K562 (cell line): ENCODE measurements around the gene CLDND1. TPM values are rescaled to one million over a fixed set of nuclear protein-coding genes. Genes with fewer than 3 reads are reported as not detected.
A peak's percentile ranks its signal among the peaks of the same experiment; 100 is the strongest.

Source experiments
- ATF1 ChIP-seq, 2 experiments: fragments of 450-650 bp in 1 of 2; IDR thresholded peaks; 2 replicates each; pipeline ENCODE4 v1.6.1; 2016; ENCODE audit warnings: missing compliant biosample characterization in 1 of 2, missing genetic modification characterization in 1 of 2
- CBFA2T2 ChIP-seq: fragments of 450-650 bp; conservative IDR thresholded peaks from 2 replicates; pipeline ENCODE4 v1.6.1; 2017; ENCODE audit warnings: mild to moderate bottlenecking
- CHD4 ChIP-seq: fragments of 200-600 bp; sonication (generic); IDR thresholded peaks from 3 replicates; pipeline ENCODE4 v1.6.1; 2012; ENCODE audit warnings: low read depth, mild to moderate bottlenecking, mixed read lengths, low read length, inconsistent platforms; ENCODE audit not compliant: insufficient read depth, insufficient replicate concordance, poor library complexity, severe bottlenecking
- CREB1 ChIP-seq, 2 experiments: sonication (generic) in 1 of 2; formaldehyde crosslinking in 1 of 2; IDR thresholded peaks; 2 replicates each; pipeline versions ENCODE4 v1.6.1 to v1.8.0; 2012 to 2022; ENCODE audit warnings: inconsistent platforms in 1 of 2, mild to moderate bottlenecking in 1 of 2, missing genetic modification reagents in 1 of 2, moderate library complexity in 1 of 2
- CREM ChIP-seq: IDR thresholded peaks from 2 replicates; pipeline ENCODE4 v1.6.1; 2014; ENCODE audit warnings: antibody characterized with exemption, low read depth
- DPF2 ChIP-seq: fragments of 450-650 bp; IDR thresholded peaks from 2 replicates; pipeline ENCODE4 v1.6.1; 2016
- ESRRA ChIP-seq: fragments of 450-650 bp; IDR thresholded peaks from 2 replicates; pipeline ENCODE4 v1.6.1; 2014; ENCODE audit warnings: low read depth, mild to moderate bottlenecking, moderate library complexity, borderline replicate concordance
- ETV6 ChIP-seq, 3 experiments: fragments of 150-350 bp in 1 of 3; sonication (generic) in 1 of 3; formaldehyde crosslinking in 1 of 3; IDR thresholded peaks; 2 replicates each; pipeline versions ENCODE4 v1.6.1 to v1.8.0; 2014 to 2022; ENCODE audit warnings: borderline replicate concordance in 2 of 3, low read depth in 2 of 3, antibody characterized with exemption in 1 of 3, low read length in 1 of 3, mild to moderate bottlenecking in 1 of 3, missing genetic modification reagents in 1 of 3
- FOS ChIP-seq: IDR thresholded peaks from 3 replicates; pipeline ENCODE4 v1.6.1; 2011; ENCODE audit not compliant: insufficient read length; ENCODE audit errors: extremely low read depth
- GATA2 ChIP-seq: sonication (generic); formaldehyde crosslinking; IDR thresholded peaks from 2 replicates; pipeline ENCODE4 v1.4.0; 2020; ENCODE audit warnings: mild to moderate bottlenecking, missing genetic modification reagents
- GATAD2B ChIP-seq: fragments of 450-650 bp; IDR thresholded peaks from 2 replicates; pipeline ENCODE4 v1.6.1; 2017; ENCODE audit warnings: mild to moderate bottlenecking, borderline replicate concordance
- IRF2 ChIP-seq: sonication (generic); formaldehyde crosslinking; IDR thresholded peaks from 2 replicates; pipeline ENCODE4 v1.8.1; 2022; ENCODE audit warnings: mild to moderate bottlenecking, missing genetic modification reagents
- NCOA2 ChIP-seq, 2 experiments: fragments of 450-650 bp; IDR thresholded peaks; 2 replicates each; pipeline ENCODE4 v1.6.1; 2018; ENCODE audit warnings: mild to moderate bottlenecking in 2 of 2, moderate library complexity in 1 of 2; ENCODE audit not compliant: partially characterized antibody in 2 of 2
- TBL1XR1 ChIP-seq, 2 experiments: IDR thresholded peaks; 2 replicates each; pipeline ENCODE4 v1.6.1; 2012; ENCODE audit warnings: improper control_type of control experiment in 2 of 2, low read length in 2 of 2, mild to moderate bottlenecking in 1 of 2
- TCF3 ChIP-seq: sonication (generic); formaldehyde crosslinking; IDR thresholded peaks from 2 replicates; pipeline ENCODE4 v1.4.0; 2020; ENCODE audit warnings: mild to moderate bottlenecking, missing genetic modification reagents
- ZNF175 ChIP-seq: fragments of 200-800 bp; sonication (Bioruptor generic); IDR thresholded peaks from 2 replicates; pipeline ENCODE4 v1.6.1; 2016; ENCODE audit warnings: low read depth, mild to moderate bottlenecking, missing genetic modification characterization, missing compliant biosample characterization
- ZNF444 ChIP-seq: fragments of 250-450 bp; sonication (Bioruptor Pico); IDR thresholded peaks from 2 replicates; pipeline ENCODE4 v1.4.0; 2020; ENCODE audit warnings: mild to moderate bottlenecking, moderate library complexity
- ZNF561 ChIP-seq: fragments of 450-650 bp; formaldehyde crosslinking; conservative IDR thresholded peaks from 2 replicates; pipeline ENCODE4 v1.4.0; 2020; ENCODE audit warnings: mild to moderate bottlenecking, moderate library complexity
- ZNF76 ChIP-seq: fragments of 250-450 bp; sonication (Bioruptor Pico); IDR thresholded peaks from 2 replicates; pipeline ENCODE4 v1.4.0; 2020; ENCODE audit warnings: mild to moderate bottlenecking, moderate library complexity, borderline replicate concordance
- polyA plus RNA-seq, 8 experiments: library from polyadenylated mRNA; depleted of rRNA in 4 of 8; stranded (reverse) in 5 of 8; unstranded in 3 of 8; fragments of >200 nt; fragmentation: Nextera tagmentation in 2 of 8; fragmentation: Illumina TruSeq in 1 of 8; extraction: Ambion mirVana in 2 of 8; extraction: Trizol in 1 of 8; gene quantifications; 2 replicates each; pipeline versions ENCODE4 v1.2.1 to v1.2.3, GENCODE V29; 2011 to 2014; ENCODE audit warnings: inconsistent platforms in 1 of 8, missing spikeins in 1 of 8
- total RNA-seq, 7 experiments: library from RNA; depleted of rRNA in 6 of 7; stranded (reverse); fragments of >200 nt in 6 of 7; fragmentation: Illumina TruSeq in 2 of 7; extraction: Trizol in 2 of 7; gene quantifications; 2 replicates each; pipeline versions ENCODE4 v1.2.1 to v1.2.3, GENCODE V29; 2011 to 2021; ENCODE audit warnings: low replicate concordance in 1 of 7
- TF ChIP-seq, protein P1 (sequence below): fragments of 250-450 bp; sonication (Bioruptor Pico); IDR thresholded peaks from 2 replicates; pipeline ENCODE4 v1.8.0; 2022; ENCODE audit warnings: inconsistent platforms
- TF ChIP-seq, protein P2 (sequence below): fragments of 250-450 bp; sonication (Bioruptor Pico); IDR thresholded peaks from 2 replicates; pipeline ENCODE4 v1.8.0; 2021; ENCODE audit warnings: borderline replicate concordance, mild to moderate bottlenecking, moderate library complexity; ENCODE audit not compliant: poor library complexity, severe bottlenecking
- TF ChIP-seq, protein P3 (sequence below), 2 experiments: fragments of 150-350 bp in 1 of 2; IDR thresholded peaks; 2 replicates each; pipeline ENCODE4 v1.6.1; 2012 to 2016; ENCODE audit warnings: low read depth in 2 of 2, low read length in 2 of 2, mild to moderate bottlenecking in 1 of 2, moderate library complexity in 1 of 2

The CLDND1 gene
- total and polyA plus RNA-seq, 9 of the 15 experiments (the other 6 are each of a cell fraction or from before 2014, with no cell fraction given) = 29.2 to 141 (median 60.7) TPM

DNA sequence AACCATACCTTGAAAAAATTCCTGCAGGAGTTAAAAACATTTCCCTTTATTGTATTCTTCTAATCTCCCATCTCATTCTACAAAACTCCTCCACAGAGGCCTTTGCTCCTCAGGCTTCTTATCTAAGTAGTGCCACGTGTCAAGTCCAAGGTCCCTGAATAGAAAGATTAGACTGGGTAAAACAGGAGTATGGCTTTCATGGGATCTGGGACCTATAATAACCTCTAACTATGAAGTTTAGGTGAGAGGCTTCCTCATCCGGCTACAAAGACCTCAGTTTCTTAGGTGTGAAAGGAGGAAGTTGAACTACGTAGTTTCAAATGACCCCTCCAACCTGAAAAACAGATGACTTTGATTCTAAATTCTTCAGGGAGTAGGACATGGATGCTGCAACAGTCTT is 29.1 kb upstream of the CLDND1 start (continued):
- no peak for TF ChIP-seq CHD4
- no peak for TF ChIP-seq ZNF444 (CRISPR knock-in tag)
- no peak for TF ChIP-seq FOS
- TF ChIP-seq CREB1 (IDR thresholded peaks at IDR 0.05) = peak; percentile 26; the same call in 1 of the 2 replicates
- no peak for TF ChIP-seq CREB1 (CRISPR knock-in tag; IDR thresholded peaks at IDR 0.05)
- no peak for TF ChIP-seq IRF2 (CRISPR knock-in tag)
- no peak for TF ChIP-seq ZNF561 (CRISPR knock-in tag)
- peak in 1 of 2 experiments; percentile 30; a peak in 1 of 4 replicates for TF ChIP-seq ETV6 (IDR thresholded peaks at IDR 0.05; ENCODE audit: borderline replicate concordance in 1 of 2, low read depth in 2 of 2, low read length in 1 of 2)
- TF ChIP-seq ETV6 (CRISPR knock-in tag; IDR thresholded peaks at IDR 0.05; ENCODE audit: borderline replicate concordance) = no peak
- no peak for TF ChIP-seq NCOA2 (IDR thresholded peaks at IDR 0.05; ENCODE audit: partially characterized antibody in 2 of 2)
- TF ChIP-seq TCF3 (CRISPR knock-in tag) = peak; percentile 76
- TF ChIP-seq DPF2 = peak; percentile 69
- TF ChIP-seq ZNF175 (CRISPR knock-in tag) = no peak
- peak in 1 of 2 experiments; percentile 64; a peak in 1 of 4 replicates for TF ChIP-seq TBL1XR1 (IDR thresholded peaks at IDR 0.05; ENCODE audit: low read length in 2 of 2)
- peak; percentile 59; the same call in 1 of the 2 replicates for TF ChIP-seq GATAD2B
- 0 out of 2 replicates have a peak, but pooled peaks have one; percentile 13 for TF ChIP-seq CREM
- TF ChIP-seq ESRRA = no peak
- TF ChIP-seq, protein P1, sequence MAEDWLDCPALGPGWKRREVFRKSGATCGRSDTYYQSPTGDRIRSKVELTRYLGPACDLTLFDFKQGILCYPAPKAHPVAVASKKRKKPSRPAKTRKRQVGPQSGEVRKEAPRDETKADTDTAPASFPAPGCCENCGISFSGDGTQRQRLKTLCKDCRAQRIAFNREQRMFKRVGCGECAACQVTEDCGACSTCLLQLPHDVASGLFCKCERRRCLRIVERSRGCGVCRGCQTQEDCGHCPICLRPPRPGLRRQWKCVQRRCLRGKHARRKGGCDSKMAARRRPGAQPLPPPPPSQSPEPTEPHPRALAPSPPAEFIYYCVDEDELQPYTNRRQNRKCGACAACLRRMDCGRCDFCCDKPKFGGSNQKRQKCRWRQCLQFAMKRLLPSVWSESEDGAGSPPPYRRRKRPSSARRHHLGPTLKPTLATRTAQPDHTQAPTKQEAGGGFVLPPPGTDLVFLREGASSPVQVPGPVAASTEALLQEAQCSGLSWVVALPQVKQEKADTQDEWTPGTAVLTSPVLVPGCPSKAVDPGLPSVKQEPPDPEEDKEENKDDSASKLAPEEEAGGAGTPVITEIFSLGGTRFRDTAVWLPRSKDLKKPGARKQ (CRISPR knock-in tag) = no peak
- TF ChIP-seq CBFA2T2 = peak; percentile 77
- TF ChIP-seq, protein P2, sequence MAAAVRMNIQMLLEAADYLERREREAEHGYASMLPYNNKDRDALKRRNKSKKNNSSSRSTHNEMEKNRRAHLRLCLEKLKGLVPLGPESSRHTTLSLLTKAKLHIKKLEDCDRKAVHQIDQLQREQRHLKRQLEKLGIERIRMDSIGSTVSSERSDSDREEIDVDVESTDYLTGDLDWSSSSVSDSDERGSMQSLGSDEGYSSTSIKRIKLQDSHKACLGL (CRISPR knock-in tag) = no peak
- TF ChIP-seq ZNF76 (CRISPR knock-in tag) = no peak
- TF ChIP-seq, protein P3, sequence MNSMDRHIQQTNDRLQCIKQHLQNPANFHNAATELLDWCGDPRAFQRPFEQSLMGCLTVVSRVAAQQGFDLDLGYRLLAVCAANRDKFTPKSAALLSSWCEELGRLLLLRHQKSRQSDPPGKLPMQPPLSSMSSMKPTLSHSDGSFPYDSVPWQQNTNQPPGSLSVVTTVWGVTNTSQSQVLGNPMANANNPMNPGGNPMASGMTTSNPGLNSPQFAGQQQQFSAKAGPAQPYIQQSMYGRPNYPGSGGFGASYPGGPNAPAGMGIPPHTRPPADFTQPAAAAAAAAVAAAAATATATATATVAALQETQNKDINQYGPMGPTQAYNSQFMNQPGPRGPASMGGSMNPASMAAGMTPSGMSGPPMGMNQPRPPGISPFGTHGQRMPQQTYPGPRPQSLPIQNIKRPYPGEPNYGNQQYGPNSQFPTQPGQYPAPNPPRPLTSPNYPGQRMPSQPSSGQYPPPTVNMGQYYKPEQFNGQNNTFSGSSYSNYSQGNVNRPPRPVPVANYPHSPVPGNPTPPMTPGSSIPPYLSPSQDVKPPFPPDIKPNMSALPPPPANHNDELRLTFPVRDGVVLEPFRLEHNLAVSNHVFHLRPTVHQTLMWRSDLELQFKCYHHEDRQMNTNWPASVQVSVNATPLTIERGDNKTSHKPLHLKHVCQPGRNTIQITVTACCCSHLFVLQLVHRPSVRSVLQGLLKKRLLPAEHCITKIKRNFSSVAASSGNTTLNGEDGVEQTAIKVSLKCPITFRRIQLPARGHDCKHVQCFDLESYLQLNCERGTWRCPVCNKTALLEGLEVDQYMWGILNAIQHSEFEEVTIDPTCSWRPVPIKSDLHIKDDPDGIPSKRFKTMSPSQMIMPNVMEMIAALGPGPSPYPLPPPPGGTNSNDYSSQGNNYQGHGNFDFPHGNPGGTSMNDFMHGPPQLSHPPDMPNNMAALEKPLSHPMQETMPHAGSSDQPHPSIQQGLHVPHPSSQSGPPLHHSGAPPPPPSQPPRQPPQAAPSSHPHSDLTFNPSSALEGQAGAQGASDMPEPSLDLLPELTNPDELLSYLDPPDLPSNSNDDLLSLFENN (IDR thresholded peaks at IDR 0.05; ENCODE audit: low read depth in 2 of 2, low read length in 2 of 2) = 0 out of 4 replicates have a peak, but pooled peaks of 1 of the 2 experiments have one; percentile 19
- 0 out of 2 replicates have a peak, but pooled peaks have one; percentile 28 for TF ChIP-seq GATA2 (CRISPR knock-in tag)
- TF ChIP-seq ATF1 (CRISPR knock-in tag; IDR thresholded peaks at IDR 0.05) = no peak
- TF ChIP-seq ATF1 (tag; IDR thresholded peaks at IDR 0.05) = no peak
